ENCODE data around the gene UMAD1.

DNA sequence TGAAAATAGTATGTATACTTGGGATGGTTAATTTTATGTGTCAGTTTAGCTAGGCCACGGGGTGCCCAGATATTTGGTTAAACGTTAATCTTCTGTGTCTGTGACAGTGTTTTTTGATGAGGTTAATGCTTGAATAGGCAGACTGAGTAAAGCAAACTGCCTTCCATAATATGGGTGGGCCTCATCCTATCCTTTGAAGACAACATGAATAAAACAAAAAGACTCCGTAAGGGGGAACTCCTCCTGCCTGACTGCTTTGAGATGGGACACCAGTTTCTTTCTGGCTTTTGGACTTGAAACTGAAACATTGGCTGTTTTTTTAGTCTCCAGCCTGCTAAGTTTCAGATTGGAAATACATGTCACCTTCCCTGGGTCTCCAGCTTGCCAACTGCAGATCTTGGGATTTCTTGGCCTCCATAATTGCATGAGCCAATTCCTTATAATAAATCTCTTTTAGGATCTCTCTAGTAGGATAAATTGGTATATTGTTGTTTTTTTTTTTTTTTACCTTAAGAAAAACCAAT lies 268.1 kb downstream of the UMAD1 start:
- no peak for TF ChIP-seq GATA3 (IDR thresholded peaks at IDR 0.05; ENCODE audit: low read depth, low read length)
- TF ChIP-seq GATA2 (IDR thresholded peaks at IDR 0.05; ENCODE audit: low read depth, low read length): no peak

All from SH-SY5Y (cell line).